GM19397 (cell line): ENCODE results near the gene ERN1.
"Not testable (repeated sequence)": the region's sequence is repeated elsewhere in the genome, so short reads cannot be mapped to it uniquely, and the experiment has no call there.

ENCODE experiments used
- ATAC-seq: cut with Tn5 transposase; IDR thresholded peaks from one replicate; pipeline ENCODE4 v1.9.1; 2021; ENCODE audit warnings: mild to moderate bottlenecking, moderate library complexity; ENCODE audit not compliant: unreplicated experiment

The ERN1 gene

GRCh38 chr17:64129765-64130558, at the start of gene ERN1:
Gene ERN1, minus strand, starts transcription at chr17:64130144. Its CDS starts 115 bp downstream, at chr17:64130029.
- peak; percentile 84 for ATAC-seq

GRCh38 chr17:64179024-64179423, 49.1 kb upstream of the ERN1 start:
- ATAC-seq = not testable (repeated sequence)

GRCh38 chr17:64178011-64178825, 48.3 kb upstream of the ERN1 start:
- no peak for ATAC-seq

- no peak for ATAC-seq
Measured at GRCh38 chr17:64177311-64178010, 47.5 kb upstream of the ERN1 start.

- no peak for ATAC-seq
Measured at GRCh38 chr17:64176556-64176955, 46.6 kb upstream of the ERN1 start.

- no peak for ATAC-seq
Measured at GRCh38 chr17:64174686-64175456, 44.9 kb upstream of the ERN1 start.

- no peak for ATAC-seq
Measured at GRCh38 chr17:64173646-64174045, 43.7 kb upstream of the ERN1 start.

- ATAC-seq = no peak
Measured at GRCh38 chr17:64172510-64172909, 42.6 kb upstream of the ERN1 start.

GRCh38 chr17:64171041-64171440, 41.1 kb upstream of the ERN1 start:
- ATAC-seq = no peak

GRCh38 chr17:64170286-64170685, 40.3 kb upstream of the ERN1 start:
- ATAC-seq = no peak

- not testable (repeated sequence) for ATAC-seq
Measured at GRCh38 chr17:64167666-64168065, 37.7 kb upstream of the ERN1 start.

- no peak for ATAC-seq
Measured at GRCh38 chr17:64166876-64167275, 36.9 kb upstream of the ERN1 start.

GRCh38 chr17:64165347-64165746, 35.4 kb upstream of the ERN1 start:
- no peak for ATAC-seq

GRCh38 chr17:64164596-64165285, 34.8 kb upstream of the ERN1 start:
- ATAC-seq = no peak

- no peak for ATAC-seq
Measured at GRCh38 chr17:64163468-64163867, 33.5 kb upstream of the ERN1 start.

GRCh38 chr17:64162554-64162953, 32.6 kb upstream of the ERN1 start:
- no peak for ATAC-seq

GRCh38 chr17:64161380-64162176, 31.6 kb upstream of the ERN1 start:
- no peak for ATAC-seq

- ATAC-seq = no peak
Measured at GRCh38 chr17:64160378-64160777, 30.4 kb upstream of the ERN1 start.
